Small intestine (tissue), 7 donors: ENCODE data around the gene VMO1. TPM values are rescaled to one million over a fixed set of nuclear protein-coding genes. Genes with fewer than 3 reads are reported as not detected.

Source experiments
- DNase-seq, 2 donors: peaks; one replicate each; pipeline versions ENCODE4 v3.0.0 to v3.0.0-alpha.2; 2013
- FAIRE-seq: peaks from 2 replicates; lab custom pipeline; 2012; peaks lifted over from hg19 to GRCh38; lab: Jason Lieb, UNC
- H3K27ac ChIP-seq, 3 donors: one replicate each; pipeline ENCODE4 v1.5.1; 2013; ENCODE audit warnings: low read length in 2 of 3, mild to moderate bottlenecking in 2 of 3, control low read depth in 1 of 3, inconsistent platforms in 1 of 3, low read depth in 1 of 3, moderate library complexity in 1 of 3
- H3K27me3 ChIP-seq, 3 donors: one replicate each; pipeline ENCODE4 v1.6.1; 2013; ENCODE audit warnings: low read length in 3 of 3, inconsistent platforms in 1 of 3; ENCODE audit not compliant: control insufficient read depth in 3 of 3, insufficient read depth in 3 of 3
- H3K36me3 ChIP-seq, 3 donors: one replicate each; pipeline ENCODE4 v1.6.1; 2013; ENCODE audit warnings: low read length in 3 of 3, inconsistent platforms in 1 of 3, low read depth in 1 of 3, mild to moderate bottlenecking in 1 of 3, moderate library complexity in 1 of 3; ENCODE audit not compliant: control insufficient read depth in 3 of 3, insufficient read depth in 2 of 3
- H3K4me1 ChIP-seq, 3 donors: one replicate each; pipeline ENCODE4 v1.6.1; 2013; ENCODE audit warnings: low read length in 2 of 3, inconsistent platforms in 1 of 3, low read depth in 1 of 3, mild to moderate bottlenecking in 1 of 3, moderate library complexity in 1 of 3; ENCODE audit not compliant: control insufficient read depth in 3 of 3, insufficient read depth in 2 of 3
- H3K4me3 ChIP-seq, 3 donors: one replicate each; pipeline ENCODE4 v1.5.1; 2013; ENCODE audit warnings: low read length in 3 of 3, control low read depth in 1 of 3, inconsistent platforms in 1 of 3, low read depth in 1 of 3, mild to moderate bottlenecking in 1 of 3, moderate library complexity in 1 of 3
- H3K9me3 ChIP-seq, 2 donors: one replicate each; pipeline ENCODE4 v1.6.1; 2013; ENCODE audit warnings: low read depth in 1 of 2, low read length in 1 of 2; ENCODE audit not compliant: control insufficient read depth in 2 of 2, insufficient read depth in 1 of 2
- WGBS, 3 donors: extraction: QIAGEN DNeasy Blood & Tissue Kit; methylation state at CpG; one replicate each; pipeline ENCODE4 v1.1.7; 2013; 5-methylcytosine and 5-hydroxymethylcytosine counted together
- polyA plus RNA-seq, 4 donors: library from polyadenylated mRNA; stranded (reverse) in 3 of 4; unstranded in 1 of 4; fragments of 200-250 nt in 3 of 4; fragments of 120-200 nt in 1 of 4; gene quantifications; one replicate each; pipeline versions ENCODE4 v1.2.1 to v1.2.3, GENCODE V29; 2013
- donor health status: healthy with polysubstance abuse.
- donor health status: control.
- donor health status: control.
- donor health status: Bipolar disorder and iron deficiency.
- donor health status: healthy.

VMO1 gene
- polyA plus RNA-seq, 4 donors = 1.3 to 6.9 (median 4.2) TPM

- H3K9me3 ChIP-seq = no peaks in the 10 kb centered on the region
- H3K4me1 ChIP-seq = peaks cover 0 to 9% (median 3%) of the 10 kb centered on the region in 3 donors
- peaks cover 0 to 42% (median 3%) of the 10 kb centered on the region in 3 donors for H3K27me3 ChIP-seq
- 13 to 26% (median 18%) methylated on average over 46 to 51 of the region's 51 CpGs for WGBS, 3 donors
- FAIRE-seq (no peak), DNase-seq (peak in 1 of 2 donors; percentile 38)
- H3K27ac ChIP-seq = no peak overlapping the region
- peaks cover 0 to 7% (median 0%) of the 10 kb centered on the region in 3 donors for H3K36me3 ChIP-seq
- H3K4me3 ChIP-seq = peak overlapping the region in 1 of 3 donors; percentile 13
Measured at GRCh38 chr17:4744999-4745969, 40.9 kb downstream of the VMO1 start.

GRCh38 chr17:4743898-4744297 is 42.3 kb downstream of the VMO1 start:
- 86 to 93% (median 89%) methylated on average over 8 to 9 of the region's 9 CpGs for WGBS, 3 donors
- H3K4me1 ChIP-seq = peaks cover 0 to 17% (median 3%) of the 10 kb centered on the region in 3 donors
- no peaks in the 10 kb centered on the region for H3K9me3 ChIP-seq
- peaks cover 0 to 47% (median 3%) of the 10 kb centered on the region in 3 donors for H3K27me3 ChIP-seq
- H3K27ac ChIP-seq = no peak overlapping the region
- no peak overlapping the region for H3K4me3 ChIP-seq
- DNase-seq (no peak), FAIRE-seq (no peak)
- H3K36me3 ChIP-seq = peaks cover 0 to 7% (median 0%) of the 10 kb centered on the region in 3 donors

- Histone ChIP-seq H3K4me1 (peaks cover 0 to 22% (median 3%) of the 10 kb centered on the region in 3 donors), H3K9me3 (no peaks in the 10 kb centered on the region), H3K4me3 (no peak overlapping the region), H3K27ac (no peak overlapping the region), H3K36me3 (peaks cover 0 to 7% (median 0%) of the 10 kb centered on the region in 3 donors), H3K27me3 (peaks cover 0 to 52% (median 3%) of the 10 kb centered on the region in 3 donors)
- DNase-seq = no peak
- no peak for FAIRE-seq
- 93 to 96% (median 94%) methylated on average over 8 of the region's 8 CpGs for WGBS, 3 donors
Measured at GRCh38 chr17:4743216-4743615, 42.9 kb downstream of the VMO1 start.

GRCh38 chr17:4742629-4743028 is 43.5 kb downstream of the VMO1 start:
- H3K4me3 ChIP-seq = no peak overlapping the region
- WGBS, 3 donors = 80 to 87% (median 82%) methylated on average over 10 of the region's 10 CpGs
- H3K9me3 ChIP-seq = no peaks in the 10 kb centered on the region
- peaks cover 0 to 54% (median 3%) of the 10 kb centered on the region in 3 donors for H3K27me3 ChIP-seq
- DNase-seq (no peak), FAIRE-seq (no peak)
- H3K27ac ChIP-seq = no peak overlapping the region
- peaks cover 0 to 25% (median 3%) of the 10 kb centered on the region in 3 donors for H3K4me1 ChIP-seq
- H3K36me3 ChIP-seq = peaks cover 0 to 7% (median 0%) of the 10 kb centered on the region in 3 donors

GRCh38 chr17:4742133-4742532 is 44.0 kb downstream of the VMO1 start:
- Histone ChIP-seq H3K36me3 (peaks cover 0 to 9% (median 0%) of the 10 kb centered on the region in 3 donors), H3K27ac (no peak overlapping the region), H3K9me3 (no peaks in the 10 kb centered on the region), H3K4me1 (peaks cover 0 to 25% (median 3%) of the 10 kb centered on the region in 3 donors), H3K27me3 (peaks cover 0 to 54% (median 3%) of the 10 kb centered on the region in 3 donors), H3K4me3 (no peak overlapping the region)
- WGBS, 3 donors = 87 to 93% (median 92%) methylated on average over 9 of the region's 9 CpGs
- FAIRE-seq = no peak
- DNase-seq = no peak

GRCh38 chr17:4741544-4741943 is 44.6 kb downstream of the VMO1 start:
- Histone ChIP-seq H3K4me3 (no peak overlapping the region), H3K27me3 (peaks cover 0 to 53% (median 3%) of the 10 kb centered on the region in 3 donors), H3K9me3 (no peaks in the 10 kb centered on the region), H3K27ac (no peak overlapping the region), H3K36me3 (peaks cover 0 to 13% (median 0%) of the 10 kb centered on the region in 3 donors), H3K4me1 (peaks cover 0 to 25% (median 3%) of the 10 kb centered on the region in 3 donors)
- WGBS, 3 donors = 91 to 98% (median 91%) methylated on average over 6 to 8 of the region's 8 CpGs
- DNase-seq = no peak
- no peak for FAIRE-seq

GRCh38 chr17:4740584-4740983 is 45.6 kb downstream of the VMO1 start:
- Histone ChIP-seq H3K9me3 (no peaks in the 10 kb centered on the region), H3K4me1 (peaks cover 0 to 30% (median 3%) of the 10 kb centered on the region in 3 donors), H3K36me3 (peaks cover 0 to 13% (median 0%) of the 10 kb centered on the region in 3 donors), H3K4me3 (no peak overlapping the region), H3K27me3 (peaks cover 0 to 44% (median 3%) of the 10 kb centered on the region in 3 donors), H3K27ac (no peak overlapping the region)
- FAIRE-seq = no peak
- DNase-seq = no peak
- WGBS, 3 donors = 95 to 96% (median 96%) methylated on average over 8 of the region's 8 CpGs

- no peak for FAIRE-seq
- Histone ChIP-seq H3K27ac (peak overlapping the region in 2 of 3 donors; percentile 12 to 51), H3K36me3 (peaks cover 0 to 16% (median 0%) of the 10 kb centered on the region in 3 donors), H3K4me1 (peaks cover 0 to 25% (median 1%) of the 10 kb centered on the region in 3 donors), H3K9me3 (no peaks in the 10 kb centered on the region), H3K27me3 (peaks cover 0 to 38% (median 3%) of the 10 kb centered on the region in 3 donors), H3K4me3 (peak overlapping the region; percentile 55 to 79 (median 73))
- no peak for DNase-seq
- WGBS, 3 donors = 4 to 9% (median 6%) methylated on average over 13 of the region's 13 CpGs
Measured at GRCh38 chr17:4740025-4740351, 46.2 kb downstream of the VMO1 start.
